Ovary (tissue), 9 donors: ENCODE data around the gene LPAR2. TPM values are rescaled to one million over a fixed set of nuclear protein-coding genes. Genes with fewer than 3 reads are reported as not detected.

Experiments used
- DNase-seq, 5 donors: peaks; one replicate each; pipeline ENCODE4 v3.0.0-alpha.2; 2019 to 2020
- H3K27ac ChIP-seq, 2 donors: fragments of 200-600 bp; one replicate each; pipeline versions ENCODE4 v1.5.1 to v1.8.0; 2019 to 2022
- H3K27me3 ChIP-seq: fragments of 200-600 bp; one replicate; pipeline ENCODE4 v1.8.0; 2022
- H3K36me3 ChIP-seq: fragments of 200-600 bp; sonication (generic); one replicate; pipeline ENCODE4 v1.5.1; 2019
- H3K4me1 ChIP-seq: one replicate; pipeline ENCODE4 v1.8.1; 2013; ENCODE audit warnings: mild to moderate bottlenecking, moderate library complexity; ENCODE audit not compliant: insufficient read depth
- H3K4me3 ChIP-seq: fragments of 200-600 bp; sonication (generic); one replicate; pipeline ENCODE4 v1.5.1; 2017
- H3K9me3 ChIP-seq, 2 donors: fragments of 200-600 bp in 1 of 2; sonication (generic) in 1 of 2; one replicate each; pipeline versions ENCODE4 v1.5.1 to v1.8.1; 2013 to 2019; ENCODE audit warnings: mild to moderate bottlenecking in 1 of 2, moderate library complexity in 1 of 2
- CTCF ChIP-seq, 3 donors: fragments of 450-650 bp in 2 of 3; fragments of 200-600 bp in 1 of 3; IDR thresholded peaks; one replicate each; pipeline versions ENCODE4 v1.5.1 to v1.8.0; 2016 to 2022; ENCODE audit warnings: antibody characterized with exemption in 3 of 3, mild to moderate bottlenecking in 1 of 3
- EP300 ChIP-seq: sonication (generic); formaldehyde crosslinking; IDR thresholded peaks from one replicate; pipeline ENCODE4 v1.6.1; 2017; ENCODE audit warnings: antibody characterized with exemption
- POLR2A ChIP-seq: fragments of 450-650 bp; IDR thresholded peaks from one replicate; pipeline ENCODE4 v1.6.1; 2017; ENCODE audit warnings: antibody characterized with exemption, mild to moderate bottlenecking, moderate library complexity
- WGBS, 3 donors: extraction: QIAGEN DNeasy Blood & Tissue Kit in 1 of 3; methylation state at CpG; one replicate each; pipeline versions ENCODE4 v1.1.5 to v1.1.7; 2013 to 2017; 5-methylcytosine and 5-hydroxymethylcytosine counted together
- intact Hi-C, 4 donors: fragments of 100-400 bp; cut with DNase I; formaldehyde crosslinking; loops; one replicate each; pipeline versions ENCODE4 v1.11.0 to v1.15.1; 2022 to 2023
- polyA plus RNA-seq, 2 donors: library from polyadenylated mRNA; stranded (reverse); fragments of 200-250 nt in 1 of 2; fragments of 350-450 nt in 1 of 2; fragmentation: Illumina TruSeq in 1 of 2; extraction: RNeasy Lipid Tissue Mini Kit (QIAGEN cat#74804) in 1 of 2; gene quantifications; one replicate each; pipeline ENCODE4 v1.2.3, GENCODE V29; 2013 to 2014
- total RNA-seq, 7 donors: library from RNA; depleted of rRNA in 2 of 7; stranded (reverse); fragments of >200 nt in 2 of 7; fragmentation: NEBNext Ultra II Directional in 3 of 7; extraction: Animal tissue kit (Norgen Biotek cat#: 25700) in 3 of 7; gene quantifications; one replicate each; pipeline versions ENCODE4 v1.1.0 to v1.2.4, GENCODE V29; 2016 to 2023
- donor health status: DM: no; HTN: no; CAD: no; lungs with moderate emphysema.
- donor health status: DM: no; HTN: no; CAD: no.
- donor health status: Bipolar disorder and iron deficiency.
- donor health status: DM: yes; HTN: yes; CAD: no.
- donor health status: DM: no; HTN: no; CAD: no.
- donor health status: DM: yes; HTN: yes; CAD: no.

LPAR2 gene
- total and polyA plus RNA-seq, 9 donors: 3.2 to 17.0 (median 7.3) TPM

- intact Hi-C loops: no loop called here
- no peaks in the 10 kb centered on the region for H3K9me3 ChIP-seq
- TF ChIP-seq POLR2A (no peak), CTCF (IDR thresholded peaks at IDR 0.05) (no peak), EP300 (no peak)
- H3K4me3 ChIP-seq: no peak overlapping the region
- no peaks in the 10 kb centered on the region for H3K27me3 ChIP-seq
- H3K4me1 ChIP-seq: no peaks in the 10 kb centered on the region
- DNase-seq: no peak
- no peak overlapping the region for H3K27ac ChIP-seq
- WGBS, 3 donors: 92 to 94% (median 94%) methylated on average over 6 of the region's 6 CpGs
- H3K36me3 ChIP-seq: no peaks in the 10 kb centered on the region
Measured at GRCh38 chr19:19584356-19584755, 43.7 kb downstream of the LPAR2 start.

GRCh38 chr19:19582471-19582870 is 45.5 kb downstream of the LPAR2 start:
- no peaks in the 10 kb centered on the region for H3K9me3 ChIP-seq
- no peaks in the 10 kb centered on the region for H3K36me3 ChIP-seq
- no peak overlapping the region for H3K27ac ChIP-seq
- H3K4me1 ChIP-seq: no peaks in the 10 kb centered on the region
- 91 to 98% (median 96%) methylated on average over 6 of the region's 6 CpGs for WGBS, 3 donors
- no peaks in the 10 kb centered on the region for H3K27me3 ChIP-seq
- TF ChIP-seq EP300 (no peak), CTCF (IDR thresholded peaks at IDR 0.05) (no peak), POLR2A (no peak)
- no peak for DNase-seq
- H3K4me3 ChIP-seq: no peak overlapping the region
- intact Hi-C loops: no loop called here

DNA sequence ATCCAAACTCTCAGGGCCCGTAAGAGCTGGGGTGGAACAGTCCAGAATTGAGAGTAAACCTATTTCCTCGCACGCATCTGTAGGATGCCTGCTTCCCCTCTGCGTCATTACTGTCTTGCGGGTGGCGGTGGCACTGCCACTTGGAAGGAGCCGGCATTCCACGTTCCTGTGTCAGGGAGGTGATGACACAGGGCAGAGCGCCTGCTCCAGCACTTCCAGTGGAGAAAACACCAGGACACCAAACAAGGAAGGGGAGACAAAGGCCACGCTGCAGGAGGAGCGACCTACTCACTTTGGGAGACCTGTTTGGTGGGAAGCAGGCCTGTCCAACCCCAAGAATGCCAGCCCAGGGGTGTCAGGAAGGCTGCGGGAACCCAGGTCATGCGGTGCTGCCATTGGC is 46.6 kb downstream of the LPAR2 start:
- Histone ChIP-seq H3K4me1 (no peaks in the 10 kb centered on the region), H3K27me3 (no peaks in the 10 kb centered on the region)

GRCh38 chr19:19580418-19580817 is 47.6 kb downstream of the LPAR2 start:
- Histone ChIP-seq H3K9me3 (no peaks in the 10 kb centered on the region), H3K4me3 (no peak overlapping the region), H3K27ac (no peak overlapping the region), H3K36me3 (no peaks in the 10 kb centered on the region), H3K4me1 (no peaks in the 10 kb centered on the region), H3K27me3 (no peaks in the 10 kb centered on the region)
- 83 to 95% (median 91%) methylated on average over 4 of the region's 4 CpGs for WGBS, 3 donors
- intact Hi-C loops: no loop called here
- TF ChIP-seq CTCF (IDR thresholded peaks at IDR 0.05): no peak
- TF ChIP-seq EP300: no peak
- DNase-seq: no peak

More for the DNA sequence above, 46.6 kb downstream of the LPAR2 start:
- no peak overlapping the region for H3K27ac ChIP-seq
- intact Hi-C loops: no loop called here
- DNase-seq: no peak
- H3K9me3 ChIP-seq: no peaks in the 10 kb centered on the region
- H3K4me3 ChIP-seq: no peak overlapping the region
- 93 to 94% (median 94%) methylated on average over 13 of the region's 13 CpGs for WGBS, 3 donors
- H3K36me3 ChIP-seq: no peaks in the 10 kb centered on the region
- TF ChIP-seq POLR2A: no peak
- TF ChIP-seq EP300: no peak
- no peak for TF ChIP-seq CTCF (IDR thresholded peaks at IDR 0.05)
